Retinal pigment epithelial cell (primary cell): ENCODE data around the gene DSCAM.

Experiments
- DNase-seq: peaks from one replicate; pipeline ENCODE4 v3.0.0-alpha.2; 2010; ENCODE audit warnings: low read depth
- H3K4me3 ChIP-seq: 2 replicates; pipeline ENCODE4 v1.5.1; 2011; ENCODE audit warnings: mild to moderate bottlenecking, low read length, control low read depth, moderate library complexity
- TF ChIP-seq, protein P1 (sequence below): conservative IDR thresholded peaks from 2 replicates; pipeline ENCODE4 v1.5.1; 2011; ENCODE audit warnings: low read depth, low read length, control low read depth, inconsistent platforms

DSCAM gene

GRCh38 chr21:40379881-40380810 is 466.8 kb downstream of the DSCAM start:
- TF ChIP-seq, protein P1, sequence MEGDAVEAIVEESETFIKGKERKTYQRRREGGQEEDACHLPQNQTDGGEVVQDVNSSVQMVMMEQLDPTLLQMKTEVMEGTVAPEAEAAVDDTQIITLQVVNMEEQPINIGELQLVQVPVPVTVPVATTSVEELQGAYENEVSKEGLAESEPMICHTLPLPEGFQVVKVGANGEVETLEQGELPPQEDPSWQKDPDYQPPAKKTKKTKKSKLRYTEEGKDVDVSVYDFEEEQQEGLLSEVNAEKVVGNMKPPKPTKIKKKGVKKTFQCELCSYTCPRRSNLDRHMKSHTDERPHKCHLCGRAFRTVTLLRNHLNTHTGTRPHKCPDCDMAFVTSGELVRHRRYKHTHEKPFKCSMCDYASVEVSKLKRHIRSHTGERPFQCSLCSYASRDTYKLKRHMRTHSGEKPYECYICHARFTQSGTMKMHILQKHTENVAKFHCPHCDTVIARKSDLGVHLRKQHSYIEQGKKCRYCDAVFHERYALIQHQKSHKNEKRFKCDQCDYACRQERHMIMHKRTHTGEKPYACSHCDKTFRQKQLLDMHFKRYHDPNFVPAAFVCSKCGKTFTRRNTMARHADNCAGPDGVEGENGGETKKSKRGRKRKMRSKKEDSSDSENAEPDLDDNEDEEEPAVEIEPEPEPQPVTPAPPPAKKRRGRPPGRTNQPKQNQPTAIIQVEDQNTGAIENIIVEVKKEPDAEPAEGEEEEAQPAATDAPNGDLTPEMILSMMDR, result no peak
- no peak for DNase-seq
- no peak overlapping the region for H3K4me3 ChIP-seq

GRCh38 chr21:40377135-40377534 is 469.8 kb downstream of the DSCAM start:
- TF ChIP-seq, protein P1, result no peak
- no peak overlapping the region for H3K4me3 ChIP-seq

GRCh38 chr21:40373761-40374160 is 473.2 kb downstream of the DSCAM start:
- H3K4me3 ChIP-seq, result no peak overlapping the region
- TF ChIP-seq, protein P1, result no peak
- DNase-seq, result no peak

More at GRCh38 chr21:40377135-40377534, 469.8 kb downstream of the DSCAM start:
- DNase-seq, result no peak

- DNase-seq, result no peak
- TF ChIP-seq, protein P1, result no peak
- H3K4me3 ChIP-seq, result no peak overlapping the region
Measured at GRCh38 chr21:40372506-40372905, 474.5 kb downstream of the DSCAM start.

DNA sequence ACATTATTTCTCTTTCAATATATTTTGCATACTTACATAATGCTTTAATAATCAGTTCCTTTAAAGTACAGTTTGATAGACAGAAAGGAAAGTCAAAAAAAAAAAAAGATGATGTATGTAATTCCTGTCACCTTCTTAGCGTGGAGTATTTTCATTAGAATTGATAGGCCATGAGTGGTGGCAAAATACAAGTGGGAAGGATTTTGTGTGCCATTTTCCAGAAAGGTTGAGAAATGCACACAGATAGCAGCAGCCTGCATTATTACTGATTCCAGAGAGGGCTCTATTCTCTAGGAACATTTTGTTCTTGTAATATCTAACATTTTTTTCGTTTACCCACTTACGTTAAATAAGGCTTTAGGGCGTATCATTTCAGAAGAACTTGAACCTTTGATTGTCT is 475.6 kb downstream of the DSCAM start:
- TF ChIP-seq, protein P1, result no peak
- no peak for DNase-seq

DNA sequence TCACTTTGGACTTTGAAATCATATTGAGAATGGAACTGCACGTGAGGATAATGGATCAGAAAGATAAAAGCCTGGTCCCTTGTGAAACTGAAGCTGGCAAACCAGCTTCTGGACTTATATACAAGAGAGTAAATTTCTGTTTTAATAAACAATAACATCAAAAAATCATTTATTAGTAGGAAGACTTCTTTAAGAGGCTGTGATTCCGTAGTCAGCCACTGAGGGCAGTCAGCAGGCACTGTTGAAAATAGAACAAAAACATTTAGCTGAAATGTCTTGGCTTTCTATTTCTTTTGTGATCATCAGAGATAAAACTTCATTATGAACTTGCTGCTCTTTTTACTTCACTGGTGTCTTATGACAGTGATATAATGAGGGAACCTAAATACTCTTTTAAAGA is 490.3 kb downstream of the DSCAM start:
- no peak overlapping the region for H3K4me3 ChIP-seq
- DNase-seq, result no peak
- TF ChIP-seq, protein P1, result no peak

More for the DNA sequence above, 475.6 kb downstream of the DSCAM start:
- H3K4me3 ChIP-seq, result no peak overlapping the region

- TF ChIP-seq, protein P1, result no peak
- no peak overlapping the region for H3K4me3 ChIP-seq
- DNase-seq, result no peak
Measured at GRCh38 chr21:40355076-40355475, 491.9 kb downstream of the DSCAM start.
